AG20443 (cell line): ENCODE results near the gene BSND.

Source experiments
- DNase-seq: peaks from one replicate; pipeline ENCODE4 v3.0.0; 2012; ENCODE audit warnings: low spot score, mixed read lengths

The BSND gene

DNA sequence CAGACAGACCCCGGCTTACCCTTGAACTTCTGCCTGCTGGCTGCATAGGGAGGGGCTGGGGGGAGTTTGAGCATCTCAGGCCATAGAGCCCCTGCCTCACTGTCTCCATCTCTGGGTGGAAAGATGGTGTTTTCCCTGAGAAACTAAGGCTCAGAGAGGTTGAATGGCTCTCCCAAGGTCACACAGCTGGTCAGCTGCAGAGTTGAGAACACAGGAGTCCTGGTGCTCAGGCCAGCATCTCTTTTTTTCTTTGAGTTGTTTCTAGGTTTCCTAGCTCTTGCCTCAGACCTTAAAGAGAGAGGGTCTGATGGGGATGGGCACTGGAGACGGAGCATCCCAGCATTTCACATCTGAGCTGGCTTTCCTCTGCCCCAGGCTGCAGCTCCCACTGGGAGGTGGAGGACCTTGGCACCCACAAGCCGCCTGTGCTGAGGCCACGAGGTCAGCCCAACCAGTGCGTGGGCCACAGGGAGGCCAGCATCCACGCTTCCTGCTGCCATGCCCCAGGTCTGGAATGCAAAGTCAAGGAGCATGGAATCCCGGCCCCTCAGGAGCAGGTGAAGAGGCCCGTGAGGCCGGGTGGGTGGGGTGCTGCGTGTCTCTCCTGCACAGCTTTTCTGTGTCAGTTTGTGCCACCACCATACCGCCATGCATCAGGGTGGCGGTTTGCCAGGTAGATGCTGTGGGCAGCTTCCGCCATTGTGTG, 62.4 kb downstream of the BSND start:
- DNase-seq = no peak
